DOHH2 (cell line): ENCODE results near the gene IL31.

Experiments used
- EZH2phosphoT487 ChIP-seq: fragments of 200-600 bp; sonication (generic); IDR thresholded peaks from 2 replicates; pipeline ENCODE4 v1.6.1; 2017; ENCODE audit warnings: borderline replicate concordance, mild to moderate bottlenecking, antibody characterized with exemption, low read length, moderate library complexity, mixed read lengths
- TF ChIP-seq, protein P1 (sequence below): fragments of 200-600 bp; sonication (generic); IDR thresholded peaks from one replicate; pipeline ENCODE4 v1.5.1; 2014; ENCODE audit warnings: antibody characterized with exemption, mild to moderate bottlenecking, low read depth, low read length; ENCODE audit not compliant: poor library complexity, severe bottlenecking

DNA sequence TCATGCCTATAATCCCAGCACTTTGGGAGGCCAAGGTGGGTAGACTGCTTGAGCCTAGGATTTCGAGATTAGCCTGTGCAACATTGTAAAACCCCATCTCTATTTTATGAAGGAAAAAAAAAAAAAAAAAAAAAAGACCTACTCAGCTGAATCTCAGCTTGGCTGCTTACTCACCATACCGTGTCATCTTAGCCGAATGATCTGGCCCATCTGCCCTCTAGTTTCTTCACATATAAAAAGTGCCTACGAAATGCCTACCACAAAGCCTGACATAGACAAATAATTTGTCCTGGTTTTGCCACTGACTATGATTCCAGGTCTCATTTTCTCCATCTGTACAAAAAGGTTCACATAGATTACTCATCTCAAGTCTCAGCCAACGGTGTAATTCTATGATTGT is 41.8 kb upstream of the IL31 start:
- TF ChIP-seq, protein P1, sequence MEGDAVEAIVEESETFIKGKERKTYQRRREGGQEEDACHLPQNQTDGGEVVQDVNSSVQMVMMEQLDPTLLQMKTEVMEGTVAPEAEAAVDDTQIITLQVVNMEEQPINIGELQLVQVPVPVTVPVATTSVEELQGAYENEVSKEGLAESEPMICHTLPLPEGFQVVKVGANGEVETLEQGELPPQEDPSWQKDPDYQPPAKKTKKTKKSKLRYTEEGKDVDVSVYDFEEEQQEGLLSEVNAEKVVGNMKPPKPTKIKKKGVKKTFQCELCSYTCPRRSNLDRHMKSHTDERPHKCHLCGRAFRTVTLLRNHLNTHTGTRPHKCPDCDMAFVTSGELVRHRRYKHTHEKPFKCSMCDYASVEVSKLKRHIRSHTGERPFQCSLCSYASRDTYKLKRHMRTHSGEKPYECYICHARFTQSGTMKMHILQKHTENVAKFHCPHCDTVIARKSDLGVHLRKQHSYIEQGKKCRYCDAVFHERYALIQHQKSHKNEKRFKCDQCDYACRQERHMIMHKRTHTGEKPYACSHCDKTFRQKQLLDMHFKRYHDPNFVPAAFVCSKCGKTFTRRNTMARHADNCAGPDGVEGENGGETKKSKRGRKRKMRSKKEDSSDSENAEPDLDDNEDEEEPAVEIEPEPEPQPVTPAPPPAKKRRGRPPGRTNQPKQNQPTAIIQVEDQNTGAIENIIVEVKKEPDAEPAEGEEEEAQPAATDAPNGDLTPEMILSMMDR, result no peak
- TF ChIP-seq EZH2phosphoT487, result no peak
